ENCODE measurements around the gene TMTC1.

- no peak for TF ChIP-seq CTCF (IDR thresholded peaks at IDR 0.05; ENCODE audit: low read depth, low read length)
- no peak for TF ChIP-seq POLR2A (IDR thresholded peaks at IDR 0.05; ENCODE audit: extremely low read depth, insufficient read length)
These were observed 202.1 kb downstream of the TMTC1 start for GRCh38 chr12:29581631-29582030.

All from NB4 (cell line).